Fibroblast of the aortic adventitia (primary cell): ENCODE results near the gene FBXO38. TPM values are rescaled to one million over a fixed set of nuclear protein-coding genes. Genes with fewer than 3 reads are reported as not detected.

Experiments used
- DNase-seq: peaks from one replicate; pipeline ENCODE4 v3.0.0-alpha.2; 2010; ENCODE audit warnings: low read depth
- H3K4me3 ChIP-seq: 2 replicates; pipeline ENCODE4 v1.5.1; 2011; ENCODE audit warnings: low read depth, mild to moderate bottlenecking, control low read depth, low read length, moderate library complexity
- total RNA-seq: library from RNA; depleted of rRNA; stranded (reverse); fragments of >200 nt; gene quantifications from 2 replicates; pipeline ENCODE4 v1.2.3, GENCODE V29; 2012; ENCODE audit warnings: low replicate concordance
- TF ChIP-seq, protein P1 (sequence below): IDR thresholded peaks from 2 replicates; pipeline ENCODE4 v1.5.1; 2011; ENCODE audit warnings: mild to moderate bottlenecking, low read length, control low read depth, inconsistent platforms; ENCODE audit not compliant: insufficient read depth

Gene FBXO38
- total RNA-seq, 1 donor: 61.0 TPM

- no peak for DNase-seq
Observed at GRCh38 chr5:148408092-148408491, 24.3 kb downstream of the FBXO38 start.

GRCh38 chr5:148412124-148412523 lies 28.4 kb downstream of the FBXO38 start:
- no peak for DNase-seq
- no peak overlapping the region for H3K4me3 ChIP-seq
- TF ChIP-seq, protein P1, sequence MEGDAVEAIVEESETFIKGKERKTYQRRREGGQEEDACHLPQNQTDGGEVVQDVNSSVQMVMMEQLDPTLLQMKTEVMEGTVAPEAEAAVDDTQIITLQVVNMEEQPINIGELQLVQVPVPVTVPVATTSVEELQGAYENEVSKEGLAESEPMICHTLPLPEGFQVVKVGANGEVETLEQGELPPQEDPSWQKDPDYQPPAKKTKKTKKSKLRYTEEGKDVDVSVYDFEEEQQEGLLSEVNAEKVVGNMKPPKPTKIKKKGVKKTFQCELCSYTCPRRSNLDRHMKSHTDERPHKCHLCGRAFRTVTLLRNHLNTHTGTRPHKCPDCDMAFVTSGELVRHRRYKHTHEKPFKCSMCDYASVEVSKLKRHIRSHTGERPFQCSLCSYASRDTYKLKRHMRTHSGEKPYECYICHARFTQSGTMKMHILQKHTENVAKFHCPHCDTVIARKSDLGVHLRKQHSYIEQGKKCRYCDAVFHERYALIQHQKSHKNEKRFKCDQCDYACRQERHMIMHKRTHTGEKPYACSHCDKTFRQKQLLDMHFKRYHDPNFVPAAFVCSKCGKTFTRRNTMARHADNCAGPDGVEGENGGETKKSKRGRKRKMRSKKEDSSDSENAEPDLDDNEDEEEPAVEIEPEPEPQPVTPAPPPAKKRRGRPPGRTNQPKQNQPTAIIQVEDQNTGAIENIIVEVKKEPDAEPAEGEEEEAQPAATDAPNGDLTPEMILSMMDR: no peak

More at GRCh38 chr5:148408092-148408491, 24.3 kb downstream of the FBXO38 start:
- no peak overlapping the region for H3K4me3 ChIP-seq
- TF ChIP-seq, protein P1: no peak

- TF ChIP-seq, protein P1: no peak
- H3K4me3 ChIP-seq: no peak overlapping the region
- DNase-seq: no peak
Observed at GRCh38 chr5:148414833-148415232, 31.1 kb downstream of the FBXO38 start.

GRCh38 chr5:148416416-148416815 lies 32.7 kb downstream of the FBXO38 start:
- TF ChIP-seq, protein P1: no peak
- no peak overlapping the region for H3K4me3 ChIP-seq
- DNase-seq: no peak

GRCh38 chr5:148416921-148417320 lies 33.2 kb downstream of the FBXO38 start:
- DNase-seq: peak; percentile 86
- TF ChIP-seq, protein P1: no peak
- no peak overlapping the region for H3K4me3 ChIP-seq

GRCh38 chr5:148418511-148418910 lies 34.8 kb downstream of the FBXO38 start:
- no peak overlapping the region for H3K4me3 ChIP-seq
- DNase-seq: no peak
- TF ChIP-seq, protein P1: no peak

- H3K4me3 ChIP-seq: no peak overlapping the region
- TF ChIP-seq, protein P1: no peak
Observed at GRCh38 chr5:148421661-148422060, 37.9 kb downstream of the FBXO38 start.

More at GRCh38 chr5:148421661-148422060, 37.9 kb downstream of the FBXO38 start:
- no peak for DNase-seq
